Embryonic facial prominence (tissue), 1 donor: ENCODE measurements around the gene TUBB1.
"Not testable (repeated sequence)": the region's sequence is repeated elsewhere in the genome, so short reads cannot be mapped to it uniquely, and the experiment has no call there.

Experiments
- DNase-seq: peaks from one replicate; pipeline ENCODE4 v3.0.0-alpha.2; 2016; ENCODE audit errors: extremely low spot score

Gene TUBB1

DNA sequence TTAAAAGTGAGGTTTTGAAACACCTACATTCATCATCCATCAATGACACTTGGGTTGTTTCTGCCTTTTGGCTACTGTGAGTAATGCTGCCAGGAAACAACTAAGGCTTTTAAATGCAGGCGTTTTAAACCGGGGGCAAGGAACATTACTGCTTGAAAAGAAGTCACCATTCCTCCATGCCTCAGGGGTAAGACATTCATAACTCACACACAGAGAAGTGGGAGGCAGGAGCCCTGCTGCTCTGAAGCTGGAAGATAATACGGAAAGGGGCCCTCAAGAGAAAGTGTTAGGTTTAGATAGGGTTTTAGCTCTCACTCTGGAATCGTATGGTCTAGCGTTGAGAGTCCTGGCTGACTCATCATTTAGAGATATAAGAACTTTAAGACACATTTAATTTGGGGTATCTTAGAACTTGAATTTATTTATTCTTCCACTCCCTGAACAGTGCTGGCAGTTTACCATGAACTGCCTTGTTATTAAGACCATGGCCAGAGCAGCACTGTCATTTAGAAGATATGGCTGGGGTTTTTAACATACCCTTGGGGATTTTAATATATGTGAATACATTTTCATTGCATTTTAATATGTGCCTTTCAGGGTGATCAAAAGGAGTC lies 1.8 kb downstream of the TUBB1 start:
- DNase-seq: no peak

GRCh38 chr20:59022754-59023153 lies 3.5 kb downstream of the TUBB1 start:
- no peak for DNase-seq

DNA sequence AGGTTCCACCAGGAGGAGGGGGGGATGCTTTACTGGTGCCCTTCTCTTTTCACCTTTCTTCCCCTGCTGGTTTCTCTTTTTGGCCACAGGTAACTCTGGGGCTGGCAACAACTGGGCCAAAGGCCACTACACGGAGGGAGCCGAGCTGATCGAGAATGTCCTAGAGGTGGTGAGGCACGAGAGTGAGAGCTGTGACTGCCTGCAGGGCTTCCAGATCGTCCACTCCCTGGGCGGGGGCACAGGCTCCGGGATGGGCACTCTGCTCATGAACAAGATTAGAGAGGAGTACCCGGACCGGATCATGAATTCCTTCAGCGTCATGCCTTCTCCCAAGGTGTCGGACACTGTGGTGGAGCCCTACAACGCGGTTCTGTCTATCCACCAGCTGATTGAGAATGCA lies 4.4 kb downstream of the TUBB1 start:
- no peak for DNase-seq

GRCh38 chr20:59024111-59024530 lies 4.9 kb downstream of the TUBB1 start:
- DNase-seq: no peak

GRCh38 chr20:59025086-59025485 lies 5.9 kb downstream of the TUBB1 start:
- DNase-seq: no peak

GRCh38 chr20:59025511-59025910 lies 6.3 kb downstream of the TUBB1 start:
- no peak for DNase-seq

- no peak for DNase-seq
Measured at GRCh38 chr20:59026904-59027740, 7.9 kb downstream of the TUBB1 start.

DNA sequence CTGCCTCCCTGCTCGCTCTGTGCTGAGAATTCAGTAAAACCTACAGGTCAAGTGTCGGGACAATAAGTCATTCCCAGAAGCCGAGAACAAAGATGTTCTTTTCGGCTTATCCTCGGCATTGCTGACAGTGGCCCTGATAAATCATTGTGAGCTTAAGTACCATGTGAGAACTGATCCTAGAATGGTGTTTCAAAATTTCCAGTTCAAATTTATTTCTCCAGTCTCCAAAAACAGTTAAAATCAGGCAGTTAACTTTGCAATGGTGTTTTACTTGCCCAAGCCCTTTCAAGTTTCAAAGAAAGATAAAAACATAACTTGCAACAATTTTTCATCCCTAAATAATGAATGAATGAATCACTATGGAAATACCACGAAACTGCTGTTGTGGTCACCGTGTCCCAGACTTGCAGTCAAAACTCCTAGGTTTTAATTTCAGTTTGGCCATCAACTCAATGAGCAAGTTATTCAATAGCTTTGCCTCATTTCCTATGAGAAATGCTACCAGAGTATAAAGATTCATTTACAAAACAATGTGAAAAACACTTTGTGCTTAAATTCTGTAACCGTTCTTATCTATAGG lies 8.6 kb downstream of the TUBB1 start:
- no peak for DNase-seq

- no peak for DNase-seq
Measured at GRCh38 chr20:59028812-59029211, 9.6 kb downstream of the TUBB1 start.

DNA sequence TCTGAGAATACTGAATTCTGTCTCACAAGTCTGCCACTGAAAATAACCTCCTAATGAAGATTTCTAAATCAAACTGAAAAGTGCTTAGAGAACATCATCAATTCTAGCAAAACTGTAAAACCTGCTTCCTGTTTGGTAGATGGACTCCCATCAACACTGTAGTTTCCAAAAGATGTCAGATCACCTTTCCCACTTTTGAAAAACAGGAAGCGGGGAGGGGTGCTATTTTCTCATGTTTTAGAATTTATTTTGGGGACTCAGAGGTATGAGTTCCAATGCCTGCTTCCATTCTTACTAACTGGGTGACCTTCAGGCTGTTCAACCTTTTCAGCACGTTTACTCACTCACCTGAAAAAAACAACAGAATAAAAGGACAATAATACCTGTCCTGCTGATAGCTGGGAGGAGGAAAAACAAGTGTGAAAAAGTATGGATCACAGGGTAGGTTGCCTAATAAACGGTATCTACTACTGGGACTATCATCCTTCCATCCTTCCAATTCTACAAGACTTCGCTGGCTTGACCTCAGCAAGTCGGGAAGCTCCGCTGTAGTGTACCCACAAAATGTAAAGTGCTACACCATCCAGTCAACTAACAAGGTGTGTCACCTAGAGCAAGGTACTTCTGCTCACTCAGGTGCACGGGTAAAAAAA lies 11.8 kb downstream of the TUBB1 start:
- no peak for DNase-seq

DNA sequence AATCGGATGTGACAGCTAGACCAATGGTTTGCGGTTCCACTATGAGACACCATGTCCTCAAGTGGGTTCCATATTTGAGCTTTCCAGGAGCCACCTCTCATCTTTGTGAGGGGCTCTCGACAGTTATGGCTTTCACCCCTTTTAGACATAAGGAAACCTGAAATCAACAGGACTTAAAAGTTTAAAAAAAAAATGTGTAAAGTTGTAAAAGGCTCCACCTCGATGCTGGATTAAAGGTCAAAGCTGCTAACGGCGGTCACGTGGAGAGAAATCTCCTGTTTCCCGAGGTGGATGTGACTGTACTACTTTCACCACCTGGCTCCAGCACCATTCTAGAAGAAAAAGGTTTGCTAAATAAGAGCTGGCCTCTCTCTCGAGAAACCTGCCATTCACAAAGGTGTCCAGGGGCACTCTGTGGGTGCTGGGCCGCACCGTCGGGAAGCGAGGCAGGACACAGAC lies 12.4 kb downstream of the TUBB1 start:
- DNase-seq: no peak

DNA sequence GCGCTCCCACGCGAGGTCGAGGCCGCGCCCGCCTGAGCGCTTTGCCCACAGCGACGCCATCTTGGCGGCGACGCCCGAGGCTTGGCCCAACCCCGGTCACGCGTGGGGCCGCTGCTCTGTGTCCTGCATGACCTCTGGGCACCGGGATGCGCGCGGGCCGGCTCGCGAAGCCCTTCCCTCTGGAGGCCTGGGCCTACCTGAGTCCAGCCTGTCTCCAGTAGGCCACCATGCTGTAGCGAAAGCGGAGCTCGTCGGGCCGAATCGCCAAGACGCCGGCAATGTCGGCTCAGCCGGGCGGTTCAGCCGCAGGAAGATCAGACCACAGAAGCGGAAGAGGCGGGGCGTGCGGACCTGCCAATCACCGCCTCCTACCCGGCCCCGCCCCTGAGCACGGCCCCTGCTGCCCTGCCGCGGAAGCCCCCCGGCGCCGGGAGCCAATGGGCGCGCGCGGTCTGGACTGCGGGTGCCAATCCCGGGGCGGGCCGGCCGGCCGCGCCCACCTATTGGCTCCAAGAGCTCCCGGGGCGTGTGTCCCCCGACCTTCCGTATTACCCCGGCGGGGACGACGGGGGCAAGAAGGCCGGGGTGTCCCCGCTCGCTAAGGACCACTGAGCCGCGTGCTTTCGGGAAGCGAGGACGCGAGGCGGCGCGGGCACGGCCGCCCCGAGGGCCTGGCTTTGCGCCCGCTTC lies 12.9 kb downstream of the TUBB1 start, which contains the start of gene ATP5F1E:
TSS of gene ATP5F1E (minus strand) at position 313 of the 690 bp plus-strand sequence. CDS start at position 229, 84 bp downstream.
- peak; percentile 94 for DNase-seq

DNA sequence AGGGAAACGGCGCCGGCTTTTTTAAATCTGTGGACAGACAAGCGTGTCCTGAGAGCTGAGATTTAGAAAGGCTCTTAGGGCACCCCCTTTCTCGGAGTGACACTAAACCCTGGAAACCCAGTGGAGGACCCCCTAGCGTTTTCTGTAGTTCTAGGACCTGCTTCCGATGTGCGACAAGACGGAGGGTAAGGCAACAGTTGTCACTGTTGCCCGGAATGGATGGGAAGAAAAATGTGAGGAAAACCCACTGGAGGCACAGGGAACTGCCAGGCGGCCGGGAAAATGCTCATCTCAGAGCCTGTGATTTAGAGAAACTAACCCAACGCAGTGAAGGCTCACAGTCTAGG lies 13.5 kb downstream of the TUBB1 start:
- DNase-seq: peak; percentile 38

DNA sequence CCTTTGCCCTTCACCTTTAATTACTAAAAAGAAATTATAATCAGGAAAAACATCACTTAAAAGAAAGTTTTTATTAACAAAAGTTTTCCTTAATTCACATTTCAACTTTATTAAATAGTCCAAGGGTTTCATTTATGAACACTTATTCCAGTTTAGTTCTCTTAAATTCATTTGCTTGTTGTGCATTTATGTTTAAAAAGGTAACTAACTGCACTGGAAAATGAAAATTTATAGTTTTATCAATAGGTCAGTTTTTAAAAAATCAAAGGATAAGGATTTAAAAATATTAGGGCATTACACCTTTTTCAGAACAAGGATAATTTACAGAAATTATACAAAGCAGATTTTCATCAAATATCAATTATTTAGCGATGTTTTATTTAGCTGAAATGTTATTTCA lies 13.9 kb downstream of the TUBB1 start:
- no peak for DNase-seq

DNA sequence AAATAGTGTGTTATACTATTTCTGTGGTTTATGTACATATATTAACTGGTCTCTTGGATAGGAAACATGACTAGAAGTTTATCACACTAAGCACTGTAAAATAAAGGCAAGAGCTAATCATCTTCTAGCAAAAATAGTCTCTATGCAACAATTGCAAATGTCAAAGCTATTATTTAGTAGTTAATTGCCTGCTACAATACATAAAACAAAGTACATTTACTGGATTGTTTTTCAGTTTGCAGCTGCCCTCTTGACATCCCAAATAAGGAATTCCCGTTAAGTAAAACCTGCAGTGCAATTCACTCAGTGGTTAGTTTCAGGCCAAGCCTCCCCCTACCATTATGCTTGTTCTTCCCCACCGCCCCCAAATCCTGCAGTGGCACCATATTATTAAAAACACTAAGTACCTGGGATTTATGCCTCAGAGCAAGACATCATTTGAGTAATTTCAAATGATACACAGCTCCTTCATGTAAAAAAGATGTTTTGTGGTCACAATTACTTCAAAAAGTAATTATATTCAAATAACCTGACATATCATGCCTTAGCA lies 14.5 kb downstream of the TUBB1 start:
- no peak for DNase-seq

DNA sequence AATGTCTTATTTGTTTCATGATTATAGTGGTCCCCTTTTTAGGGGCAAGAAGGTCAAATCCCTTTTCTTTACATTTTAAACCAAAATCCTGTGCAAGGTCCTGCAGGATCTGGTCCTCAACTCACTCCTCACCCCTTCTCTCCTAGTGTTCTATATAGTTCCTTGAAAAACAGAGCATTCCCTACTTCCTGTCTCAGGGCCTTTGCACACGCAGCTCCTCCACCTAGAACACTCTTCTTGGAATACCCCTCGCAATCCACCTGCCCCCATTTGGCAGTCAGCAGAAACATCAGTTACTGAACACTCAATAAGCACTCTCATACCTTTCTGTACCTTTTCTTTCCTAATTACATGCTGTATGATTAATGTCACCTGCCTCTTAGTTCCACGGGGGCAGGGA lies 16.2 kb downstream of the TUBB1 start:
- no peak for DNase-seq

DNA sequence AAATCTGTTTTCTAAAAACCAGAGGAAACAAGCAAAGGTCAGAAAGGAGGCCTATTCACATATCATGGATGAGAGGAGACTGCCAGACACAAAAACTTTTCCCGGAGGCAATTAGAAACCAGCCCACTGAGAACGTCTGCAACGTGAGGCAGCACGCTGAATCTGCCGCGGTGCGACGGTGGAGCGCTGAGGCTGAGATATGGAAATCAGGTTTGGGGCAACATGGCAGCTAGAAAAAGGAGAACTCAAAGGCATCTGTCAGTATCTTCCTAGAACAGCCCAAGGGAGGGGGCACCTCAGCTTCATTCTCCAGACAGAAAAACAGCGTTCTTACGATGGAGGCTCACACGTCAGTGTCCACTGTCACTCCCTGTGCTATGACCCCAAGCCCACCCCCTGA lies 18.2 kb downstream of the TUBB1 start:
- DNase-seq: no peak

- DNase-seq: no peak
Measured at GRCh38 chr20:59039233-59039632, 20.0 kb downstream of the TUBB1 start.

GRCh38 chr20:59040667-59041066 lies 21.4 kb downstream of the TUBB1 start:
- DNase-seq: no peak

- not testable (repeated sequence) for DNase-seq
Measured at GRCh38 chr20:59041487-59041886, 22.3 kb downstream of the TUBB1 start.

DNA sequence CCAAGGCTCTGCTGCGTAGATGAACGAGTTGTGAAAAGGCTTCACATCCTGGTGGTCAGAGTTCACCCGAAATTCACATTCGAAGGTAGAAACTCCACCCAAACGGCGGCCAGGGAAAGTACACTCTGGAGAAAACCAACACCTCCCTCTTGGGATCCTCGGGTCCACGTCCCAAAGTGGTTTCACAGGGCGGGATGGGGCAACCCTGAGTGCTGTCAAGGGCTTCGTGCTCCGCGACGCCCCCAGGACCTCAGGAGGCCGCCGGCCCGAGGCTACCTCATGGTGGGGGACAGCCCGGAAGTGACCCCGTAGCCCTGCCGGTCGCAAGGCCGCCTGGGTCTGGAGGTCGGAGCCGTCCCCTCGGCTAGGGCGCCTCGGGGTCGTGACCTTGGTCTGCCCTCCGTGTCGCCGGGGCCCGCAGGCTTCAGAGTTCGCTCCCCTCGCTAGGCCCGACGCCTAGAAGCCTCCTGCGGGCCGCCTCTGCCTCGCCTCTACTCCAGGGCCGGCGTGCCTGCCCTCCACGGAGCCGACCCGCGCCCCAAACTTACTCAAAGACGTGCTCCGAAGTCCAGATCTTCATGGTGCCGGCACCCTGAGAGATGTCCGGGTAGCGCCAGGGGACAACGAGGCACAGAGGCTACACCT lies 23.0 kb downstream of the TUBB1 start, which contains the start of gene PRELID3B:
TSS of gene PRELID3B (minus strand) at position 636 of the 645 bp plus-strand sequence. CDS start at position 580, 56 bp downstream.
- no peak for DNase-seq
